GM12878 (cell line): Measurements from ENCODE around the gene MAGEB1. TPM values are rescaled to one million over a fixed set of nuclear protein-coding genes. Genes with fewer than 3 reads are reported as not detected.

Source experiments
- ATAC-seq: fragments of 200-7000 bp; cut with Tn5 transposase; 3 replicates; pipeline ENCODE4 v1.9.1; 2020; ENCODE audit warnings: mild to moderate bottlenecking, moderate library complexity
- BruUV-seq: library from RNA; stranded (reverse); fragments of 400-500 nt; replicated peaks from 2 replicates; lab custom pipeline; 2021; lab: Mats Ljungman, UMichigan
- CTCF ChIA-PET: fragments of 300-600 bp; sonication (Branson Sonifier 250); formaldehyde crosslinking; extraction: SDS; loops from one replicate; lab custom pipeline; 2021; ENCODE audit warnings: inconsistent platforms; lab: Yijun Ruan, JAX
- POLR2A ChIA-PET: fragments of 350-600 bp; formaldehyde crosslinking; extraction: SDS; loops from one replicate; lab custom pipeline; 2021; ENCODE audit warnings: inconsistent platforms; lab: Charles Lee
- RAD21 ChIA-PET: fragments of 300-600 bp; sonication (Branson Sonifier 250); formaldehyde crosslinking; loops from one replicate; lab custom pipeline; 2023; ENCODE audit warnings: antibody characterized with exemption; ENCODE audit not compliant: unreplicated experiment; lab: Charles Lee
- SMC1A ChIA-PET: fragments of 300-600 bp; sonication (Branson Sonifier 250); formaldehyde crosslinking; loops from one replicate; lab custom pipeline; 2023; ENCODE audit not compliant: unreplicated experiment, uncharacterized antibody; lab: Charles Lee
- DNase-seq: peaks from one replicate; pipeline ENCODE4 v3.0.0-alpha.2; 2011; ENCODE audit warnings: low read depth, low spot score
- FAIRE-seq: peaks from 3 replicates; lab custom pipeline; 2011; peaks lifted over from hg19 to GRCh38; lab: Jason Lieb, UNC
- H2AFZ ChIP-seq: 2 replicates; pipeline ENCODE4 v1.6.0; 2011; ENCODE audit warnings: low read depth, low read length, control low read depth; ENCODE audit not compliant: control insufficient read depth
- H3K27ac ChIP-seq: 2 replicates; pipeline ENCODE4 v1.5.1; 2011; ENCODE audit warnings: control low read depth; ENCODE audit not compliant: control insufficient read depth, insufficient read depth
- H3K27me3 ChIP-seq, 2 experiments: replicated peaks in 1 of 2; 2 replicates each; pipeline versions ENCODE4 v1.6.0 to v1.6.1; 2011; ENCODE audit warnings: low read length in 1 of 2; ENCODE audit not compliant: control insufficient read depth in 2 of 2, insufficient read depth in 2 of 2
- H3K36me3 ChIP-seq, 2 experiments: 2 replicates each; pipeline ENCODE4 v1.5.1; 2011; ENCODE audit warnings: low read length in 1 of 2; ENCODE audit not compliant: control insufficient read depth in 2 of 2, insufficient read depth in 2 of 2
- H3K4me1 ChIP-seq: 2 replicates; pipeline ENCODE4 v1.6.1; 2011; ENCODE audit warnings: mild to moderate bottlenecking, low read length, moderate library complexity, mixed read lengths; ENCODE audit not compliant: control insufficient read depth, insufficient read depth
- H3K4me2 ChIP-seq: 2 replicates; pipeline ENCODE4 v1.6.0; 2011; ENCODE audit warnings: control low read depth; ENCODE audit not compliant: control insufficient read depth, insufficient read depth
- H3K4me3 ChIP-seq: fragments of 200-600 bp; sonication (generic); 2 replicates; pipeline ENCODE4 v1.5.1; 2016
- H3K79me2 ChIP-seq: 2 replicates; pipeline ENCODE4 v1.6.0; 2011; ENCODE audit warnings: low read length; ENCODE audit not compliant: control insufficient read depth, insufficient read depth
- H3K9ac ChIP-seq: 2 replicates; pipeline ENCODE4 v1.8.0; 2011; ENCODE audit warnings: low read length, control low read depth, mixed read lengths; ENCODE audit not compliant: control insufficient read depth, insufficient read depth
- H3K9me3 ChIP-seq: replicated peaks from 3 replicates; pipeline ENCODE4 v1.5.1; 2011; ENCODE audit warnings: mild to moderate bottlenecking, low read length; ENCODE audit not compliant: control insufficient read depth, insufficient read depth
- H4K20me1 ChIP-seq: 2 replicates; pipeline ENCODE4 v1.6.0; 2011; ENCODE audit not compliant: control insufficient read depth, insufficient read depth
- CREM ChIP-seq: IDR thresholded peaks from 2 replicates; pipeline ENCODE4 v1.6.1; 2014; ENCODE audit warnings: antibody characterized with exemption, low read depth
- POLR2A ChIP-seq: IDR thresholded peaks from 2 replicates; pipeline ENCODE4 v1.6.1; 2011; ENCODE audit warnings: low read depth, mild to moderate bottlenecking, low read length
- RBBP5 ChIP-seq: fragments of 200-600 bp; sonication (generic); conservative IDR thresholded peaks from 2 replicates; pipeline ENCODE4 v1.6.1; 2016
- WRNIP1 ChIP-seq: IDR thresholded peaks from 2 replicates; pipeline ENCODE4 v1.6.1; 2011; ENCODE audit warnings: low read depth, low read length, improper control_type of control experiment, borderline replicate concordance
- ZNF217 ChIP-seq: fragments of 450-650 bp; IDR thresholded peaks from 2 replicates; pipeline ENCODE4 v1.6.1; 2017; ENCODE audit warnings: antibody characterized with exemption, mild to moderate bottlenecking
- WGBS: methylation state at CpG from one replicate; pipeline ENCODE4 v1.1.6; 2016; ENCODE audit warnings: low lambda C conversion rate; ENCODE audit not compliant: insufficient replicate concordance, insufficient coverage; ENCODE audit errors: missing lambda C conversion rate; 5-methylcytosine and 5-hydroxymethylcytosine counted together
- in situ Hi-C: fragments of 300-500 bp; cut with MboI; formaldehyde crosslinking; loops from 9 replicates; pipeline ENCODE4 v1.14.3; 2018; ENCODE audit warnings: mixed read lengths
- intact Hi-C: fragments of 100-400 bp; cut with micrococcal nuclease; formaldehyde crosslinking; loops from one replicate; pipeline ENCODE4 v1.14.2; 2022; ENCODE audit not compliant: unreplicated experiment
- polyA plus RNA-seq, 11 experiments: library from polyadenylated mRNA; depleted of rRNA in 4 of 11; unstranded in 6 of 11; stranded (reverse) in 5 of 11; fragments of >200 nt; fragmentation: Nextera tagmentation in 4 of 11; fragmentation: Illumina TruSeq in 1 of 11; extraction: Ambion mirVana in 4 of 11; extraction: Trizol in 1 of 11; gene quantifications; 1 replicate in 1 of 11; 2 replicates in 10 of 11; pipeline versions ENCODE4 v1.2.1 to v1.2.3, GENCODE V29; 2011 to 2016; ENCODE audit warnings: inconsistent platforms in 2 of 11, missing spikeins in 2 of 11, low read depth in 1 of 11
- total RNA-seq, 4 experiments: library from RNA; depleted of rRNA in 3 of 4; stranded (reverse); fragments of >200 nt in 3 of 4; fragmentation: Illumina TruSeq in 1 of 4; extraction: Trizol in 1 of 4; gene quantifications; 2 replicates each; pipeline versions ENCODE4 v1.2.1 to v1.2.3, GENCODE V29; 2013 to 2021
- TF ChIP-seq, protein P1 (sequence below): IDR thresholded peaks from 2 replicates; pipeline ENCODE4 v1.6.1; 2012; ENCODE audit warnings: low read depth, low read length, improper control_type of control experiment

Gene MAGEB1
- total and polyA plus RNA-seq, 10 of the 15 experiments (the other 5 are each of a cell fraction or from before 2014, with no cell fraction given) = 0.04 to 0.06 TPM; not detected in 8

- Histone ChIP-seq H3K27ac (no peak overlapping the region), H3K36me3 (no peaks in the 10 kb centered on the region), H2AFZ (no peak overlapping the region), H3K4me3 (no peak overlapping the region), H3K27me3 (no peaks in the 10 kb centered on the region), H3K79me2 (no peaks in the 10 kb centered on the region)
- ATAC-seq (no peak), DNase-seq (no peak)
- in situ Hi-C loops = no loop called here
- CTCF ChIA-PET = no interaction called here
- no TSS peak for BruUV-seq
- TF ChIP-seq WRNIP1 = no peak
- no peak for TF ChIP-seq ZNF217
- TF ChIP-seq, protein P1, sequence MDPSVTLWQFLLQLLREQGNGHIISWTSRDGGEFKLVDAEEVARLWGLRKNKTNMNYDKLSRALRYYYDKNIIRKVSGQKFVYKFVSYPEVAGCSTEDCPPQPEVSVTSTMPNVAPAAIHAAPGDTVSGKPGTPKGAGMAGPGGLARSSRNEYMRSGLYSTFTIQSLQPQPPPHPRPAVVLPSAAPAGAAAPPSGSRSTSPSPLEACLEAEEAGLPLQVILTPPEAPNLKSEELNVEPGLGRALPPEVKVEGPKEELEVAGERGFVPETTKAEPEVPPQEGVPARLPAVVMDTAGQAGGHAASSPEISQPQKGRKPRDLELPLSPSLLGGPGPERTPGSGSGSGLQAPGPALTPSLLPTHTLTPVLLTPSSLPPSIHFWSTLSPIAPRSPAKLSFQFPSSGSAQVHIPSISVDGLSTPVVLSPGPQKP = no peak
- TF ChIP-seq, all 136 proteins: peak for 0
- no peaks in the 10 kb centered on the region for H4K20me1 ChIP-seq
- no peak for FAIRE-seq
- RAD21 ChIA-PET = no interaction called here
- no peaks in the 10 kb centered on the region for H3K4me1 ChIP-seq
- no peak overlapping the region for H3K4me2 ChIP-seq
- intact Hi-C loops = no loop called here
- WGBS = 62% methylated on average over 5 of the region's 5 CpGs
- no peak overlapping the region for H3K9ac ChIP-seq
- POLR2A ChIA-PET = no interaction called here
- no peaks in the 10 kb centered on the region for H3K9me3 ChIP-seq
- SMC1A ChIA-PET = no interaction called here
These were observed 26.3 kb upstream of the MAGEB1 start for GRCh38 chrX:30220661-30221060.

DNA sequence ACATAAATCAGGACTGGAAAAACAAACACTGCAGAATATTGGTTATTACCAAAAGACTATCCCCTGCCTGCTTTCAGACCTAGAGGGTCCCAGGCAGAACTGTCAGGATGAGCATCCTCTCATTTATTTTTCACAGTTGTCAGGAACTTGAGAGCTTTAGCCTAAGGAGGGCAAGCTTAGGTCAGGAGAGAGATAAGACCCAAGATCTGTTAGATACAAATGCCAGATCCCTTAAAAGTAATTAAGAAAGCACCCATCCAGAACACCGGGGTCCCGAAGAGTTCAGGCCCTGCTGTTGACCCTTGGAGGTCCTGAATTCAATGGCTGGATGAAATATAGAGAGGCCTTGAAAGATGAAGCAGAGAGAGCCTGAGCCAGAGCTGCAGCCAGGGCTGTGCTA, 22.4 kb upstream of the MAGEB1 start:
- H2AFZ ChIP-seq = no peak overlapping the region
- no peak for TF ChIP-seq RBBP5
- TF ChIP-seq CREM = no peak
- TF ChIP-seq POLR2A = no peak
- ATAC-seq (no peak), FAIRE-seq (no peak), DNase-seq (no peak)
- ChIA-PET CTCF (no interaction called here), POLR2A (no interaction called here), RAD21 (no interaction called here), SMC1A (no interaction called here)
- no peak overlapping the region for H3K4me3 ChIP-seq
- WGBS = 0% methylated on average over 2 of the region's 2 CpGs
- no peaks in the 10 kb centered on the region for H4K20me1 ChIP-seq
- BruUV-seq = no TSS peak
- in situ Hi-C loops (no loop called here), intact Hi-C loops (no loop called here)
- H3K79me2 ChIP-seq = no peaks in the 10 kb centered on the region
- no peak overlapping the region for H3K4me2 ChIP-seq
- no peak overlapping the region for H3K27ac ChIP-seq
- no peaks in the 10 kb centered on the region for H3K27me3 ChIP-seq
- no peaks in the 10 kb centered on the region for H3K9me3 ChIP-seq
- H3K36me3 ChIP-seq = no peaks in the 10 kb centered on the region
- H3K4me1 ChIP-seq = no peaks in the 10 kb centered on the region
- no peak overlapping the region for H3K9ac ChIP-seq
